GM13977 (cell line): ENCODE measurements around the gene MAPK8IP3.

Experiments
- DNase-seq: peaks from one replicate; pipeline ENCODE4 v3.0.0; 2012; ENCODE audit warnings: low spot score
- CTCF ChIP-seq: IDR thresholded peaks from 2 replicates; pipeline ENCODE4 v1.5.1; 2012; ENCODE audit warnings: mild to moderate bottlenecking, control low read depth; ENCODE audit not compliant: insufficient read depth; ENCODE audit errors: extremely low read depth, missing control alignments
- in situ Hi-C: fragments of 300-500 bp; cut with MboI; formaldehyde crosslinking; loops from one replicate; pipeline ENCODE4 v1.12.0; 2022; ENCODE audit warnings: low sequenced_read_pairs, low pct_unique_long_range_greater_than_20kb, mixed read lengths, inconsistent platforms; ENCODE audit not compliant: unreplicated experiment

The MAPK8IP3 gene

GRCh38 chr16:1669698-1670097 is 36.3 kb upstream of the MAPK8IP3 start:
- in situ Hi-C loops, result no loop called here
- no peak for TF ChIP-seq CTCF
- no peak for DNase-seq

- in situ Hi-C loops, result no loop called here
- DNase-seq, result no peak
- TF ChIP-seq CTCF, result no peak
These were observed 35.6 kb upstream of the MAPK8IP3 start for GRCh38 chr16:1670371-1670770.

GRCh38 chr16:1670866-1671265 is 35.1 kb upstream of the MAPK8IP3 start:
- no peak for TF ChIP-seq CTCF
- in situ Hi-C loops, result no loop called here
- no peak for DNase-seq

- TF ChIP-seq CTCF, result no peak
- no peak for DNase-seq
- in situ Hi-C loops, result no loop called here
These were observed 32.4 kb upstream of the MAPK8IP3 start for GRCh38 chr16:1673424-1674151.

GRCh38 chr16:1674306-1674705 is 31.7 kb upstream of the MAPK8IP3 start:
- in situ Hi-C loops, result no loop called here
- no peak for TF ChIP-seq CTCF
- DNase-seq, result no peak

- no peak for DNase-seq
- in situ Hi-C loops, result no loop called here
- no peak for TF ChIP-seq CTCF
These were observed 31.0 kb upstream of the MAPK8IP3 start for GRCh38 chr16:1674751-1675664.
